ENCODE data around the gene MVB12B. TPM values are rescaled to one million over a fixed set of nuclear protein-coding genes. Genes with fewer than 3 reads are reported as not detected.

Gene MVB12B
- polyA plus RNA-seq, 1 donor from 2014 or later = 39.5 TPM

DNA sequence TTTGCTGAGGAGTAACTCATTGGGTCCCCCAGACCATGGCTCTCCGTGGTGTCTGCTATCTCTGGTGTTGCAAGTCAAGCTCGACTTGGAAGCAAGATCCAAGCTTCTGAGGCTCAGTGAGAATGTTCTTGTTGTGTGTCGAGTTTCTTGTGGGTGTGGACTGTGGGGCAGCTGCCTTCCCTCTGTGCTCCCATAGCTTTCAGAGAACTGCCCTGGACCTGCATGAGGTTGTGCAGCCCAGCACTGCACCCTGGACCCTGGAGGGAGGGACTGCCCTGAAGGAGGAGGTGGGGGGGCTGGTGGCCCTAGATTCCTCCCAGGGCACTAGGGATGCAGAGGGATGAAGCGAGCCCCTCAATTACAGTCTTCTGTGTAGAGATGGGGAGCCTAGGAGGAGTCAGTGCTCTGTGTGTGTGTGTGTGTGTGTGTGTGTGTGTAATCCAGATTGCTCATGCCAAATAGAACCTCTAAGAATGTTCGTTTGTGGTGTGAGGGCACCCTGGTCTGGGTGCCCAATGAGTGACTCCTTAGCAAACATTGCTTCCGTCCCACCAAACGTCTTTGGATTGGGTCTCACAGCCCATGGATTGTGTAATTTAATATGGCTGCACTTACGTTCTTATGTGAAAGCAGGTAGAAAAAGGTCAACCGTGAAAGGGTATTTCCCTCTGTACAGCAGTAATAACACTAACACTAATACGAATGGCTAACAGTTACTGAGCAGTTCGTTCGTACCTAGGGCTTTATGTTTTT lies 143.8 kb downstream of the MVB12B start:
- Histone ChIP-seq H3K9ac (ENCODE audit: low read length) (no peak overlapping the region), H3K36me3 (ENCODE audit: insufficient read depth, low read length) (no peaks in the 10 kb centered on the region), H2AFZ (ENCODE audit: low read depth, low read length) (no peak overlapping the region), H3K4me2 (ENCODE audit: low read length) (no peak overlapping the region), H3K4me3 (ENCODE audit: low read length) (no peak overlapping the region), H3K27me3 (ENCODE audit: insufficient read depth, low read depth, low read length) (no peaks in the 10 kb centered on the region), H3F3A (ENCODE audit: insufficient read depth, low read length, poor library complexity, severe bottlenecking) (no peaks in the 10 kb centered on the region), H4K20me1 (ENCODE audit: insufficient read depth) (no peaks in the 10 kb centered on the region), H3K9me3 (ENCODE audit: low read length) (no peaks in the 10 kb centered on the region), H3K79me2 (replicated peaks; ENCODE audit: insufficient read depth, low read length) (no peaks in the 10 kb centered on the region), H3K9me2 (ENCODE audit: insufficient read depth, low read length) (no peaks in the 10 kb centered on the region), H3K27ac (ENCODE audit: low read length) (no peak overlapping the region)
- TF ChIP-seq POLR2AphosphoS5 (IDR thresholded peaks at IDR 0.05) (no peak), EP300 (conservative IDR thresholded peaks at IDR 0.05; ENCODE audit: poor library complexity, severe bottlenecking) (no peak), EZH2 (IDR thresholded peaks at IDR 0.05; ENCODE audit: borderline replicate concordance, insufficient read depth, low read length, poor library complexity, severe bottlenecking) (no peak), MXI1 (conservative IDR thresholded peaks at IDR 0.05; ENCODE audit: poor library complexity, severe bottlenecking) (no peak), TAF1 (IDR thresholded peaks at IDR 0.05; ENCODE audit: low read depth) (no peak), SMC3 (conservative IDR thresholded peaks at IDR 0.05; ENCODE audit: poor library complexity) (no peak), RAD21 (conservative IDR thresholded peaks at IDR 0.05) (no peak)
- TF ChIP-seq, protein P1, sequence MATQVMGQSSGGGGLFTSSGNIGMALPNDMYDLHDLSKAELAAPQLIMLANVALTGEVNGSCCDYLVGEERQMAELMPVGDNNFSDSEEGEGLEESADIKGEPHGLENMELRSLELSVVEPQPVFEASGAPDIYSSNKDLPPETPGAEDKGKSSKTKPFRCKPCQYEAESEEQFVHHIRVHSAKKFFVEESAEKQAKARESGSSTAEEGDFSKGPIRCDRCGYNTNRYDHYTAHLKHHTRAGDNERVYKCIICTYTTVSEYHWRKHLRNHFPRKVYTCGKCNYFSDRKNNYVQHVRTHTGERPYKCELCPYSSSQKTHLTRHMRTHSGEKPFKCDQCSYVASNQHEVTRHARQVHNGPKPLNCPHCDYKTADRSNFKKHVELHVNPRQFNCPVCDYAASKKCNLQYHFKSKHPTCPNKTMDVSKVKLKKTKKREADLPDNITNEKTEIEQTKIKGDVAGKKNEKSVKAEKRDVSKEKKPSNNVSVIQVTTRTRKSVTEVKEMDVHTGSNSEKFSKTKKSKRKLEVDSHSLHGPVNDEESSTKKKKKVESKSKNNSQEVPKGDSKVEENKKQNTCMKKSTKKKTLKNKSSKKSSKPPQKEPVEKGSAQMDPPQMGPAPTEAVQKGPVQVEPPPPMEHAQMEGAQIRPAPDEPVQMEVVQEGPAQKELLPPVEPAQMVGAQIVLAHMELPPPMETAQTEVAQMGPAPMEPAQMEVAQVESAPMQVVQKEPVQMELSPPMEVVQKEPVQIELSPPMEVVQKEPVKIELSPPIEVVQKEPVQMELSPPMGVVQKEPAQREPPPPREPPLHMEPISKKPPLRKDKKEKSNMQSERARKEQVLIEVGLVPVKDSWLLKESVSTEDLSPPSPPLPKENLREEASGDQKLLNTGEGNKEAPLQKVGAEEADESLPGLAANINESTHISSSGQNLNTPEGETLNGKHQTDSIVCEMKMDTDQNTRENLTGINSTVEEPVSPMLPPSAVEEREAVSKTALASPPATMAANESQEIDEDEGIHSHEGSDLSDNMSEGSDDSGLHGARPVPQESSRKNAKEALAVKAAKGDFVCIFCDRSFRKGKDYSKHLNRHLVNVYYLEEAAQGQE (IDR thresholded peaks at IDR 0.05; ENCODE audit: borderline replicate concordance) = no peak
- TF ChIP-seq, protein P2, sequence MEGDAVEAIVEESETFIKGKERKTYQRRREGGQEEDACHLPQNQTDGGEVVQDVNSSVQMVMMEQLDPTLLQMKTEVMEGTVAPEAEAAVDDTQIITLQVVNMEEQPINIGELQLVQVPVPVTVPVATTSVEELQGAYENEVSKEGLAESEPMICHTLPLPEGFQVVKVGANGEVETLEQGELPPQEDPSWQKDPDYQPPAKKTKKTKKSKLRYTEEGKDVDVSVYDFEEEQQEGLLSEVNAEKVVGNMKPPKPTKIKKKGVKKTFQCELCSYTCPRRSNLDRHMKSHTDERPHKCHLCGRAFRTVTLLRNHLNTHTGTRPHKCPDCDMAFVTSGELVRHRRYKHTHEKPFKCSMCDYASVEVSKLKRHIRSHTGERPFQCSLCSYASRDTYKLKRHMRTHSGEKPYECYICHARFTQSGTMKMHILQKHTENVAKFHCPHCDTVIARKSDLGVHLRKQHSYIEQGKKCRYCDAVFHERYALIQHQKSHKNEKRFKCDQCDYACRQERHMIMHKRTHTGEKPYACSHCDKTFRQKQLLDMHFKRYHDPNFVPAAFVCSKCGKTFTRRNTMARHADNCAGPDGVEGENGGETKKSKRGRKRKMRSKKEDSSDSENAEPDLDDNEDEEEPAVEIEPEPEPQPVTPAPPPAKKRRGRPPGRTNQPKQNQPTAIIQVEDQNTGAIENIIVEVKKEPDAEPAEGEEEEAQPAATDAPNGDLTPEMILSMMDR (IDR thresholded peaks at IDR 0.05; ENCODE audit: poor library complexity, severe bottlenecking) = no peak

DNA sequence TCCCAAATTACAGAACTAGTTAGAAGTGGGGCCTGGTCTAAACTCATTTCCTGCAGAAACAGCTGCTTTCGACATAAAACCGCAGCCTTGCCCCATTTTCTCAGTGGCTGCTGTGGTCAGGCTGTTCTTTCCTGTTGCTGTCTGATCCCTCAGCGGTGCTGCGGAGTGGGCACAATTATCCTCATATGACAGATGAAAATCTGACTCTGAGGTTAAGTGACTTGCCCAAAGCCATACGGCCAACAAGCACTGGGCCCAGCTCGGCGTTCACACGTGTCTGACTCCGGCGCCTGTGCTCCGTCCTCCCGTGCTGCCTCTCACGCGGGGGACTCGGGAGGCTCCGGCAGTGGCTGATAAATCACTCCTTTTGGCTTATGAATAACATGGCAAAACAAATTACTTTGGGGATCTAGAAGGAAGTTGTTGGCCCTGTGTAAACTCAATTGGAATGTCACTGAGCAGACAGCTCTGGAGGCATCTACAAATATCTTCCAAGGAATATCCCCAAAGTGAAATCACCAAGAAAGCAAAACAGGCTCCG lies 144.5 kb downstream of the MVB12B start:
- no peak overlapping the region for H3K4me2 ChIP-seq (ENCODE audit: low read length)
- H4K20me1 ChIP-seq (ENCODE audit: insufficient read depth) = no peaks in the 10 kb centered on the region
- no peaks in the 10 kb centered on the region for H3K36me3 ChIP-seq (ENCODE audit: insufficient read depth, low read length)
- H3F3A ChIP-seq (ENCODE audit: insufficient read depth, low read length, poor library complexity, severe bottlenecking) = no peaks in the 10 kb centered on the region
- no peaks in the 10 kb centered on the region for H3K79me2 ChIP-seq (replicated peaks; ENCODE audit: insufficient read depth, low read length)
- TF ChIP-seq, protein P1 (IDR thresholded peaks at IDR 0.05; ENCODE audit: borderline replicate concordance) = no peak
- TF ChIP-seq RAD21 (conservative IDR thresholded peaks at IDR 0.05) = no peak
- no peak for TF ChIP-seq TAF1 (IDR thresholded peaks at IDR 0.05; ENCODE audit: low read depth)
- no peak overlapping the region for H2AFZ ChIP-seq (ENCODE audit: low read depth, low read length)
- H3K9me3 ChIP-seq (ENCODE audit: low read length) = no peaks in the 10 kb centered on the region
- H3K27me3 ChIP-seq (ENCODE audit: insufficient read depth, low read depth, low read length) = no peaks in the 10 kb centered on the region
- no peak overlapping the region for H3K9ac ChIP-seq (ENCODE audit: low read length)
- no peaks in the 10 kb centered on the region for H3K9me2 ChIP-seq (ENCODE audit: insufficient read depth, low read length)
- H3K4me3 ChIP-seq (ENCODE audit: low read length) = no peak overlapping the region
- H3K27ac ChIP-seq (ENCODE audit: low read length) = no peak overlapping the region
